NCI-H1436 treated with DMSO at 0.1 percent for 48 hours (cell line): ENCODE measurements around the gene SEPTIN10.

Experiments used
- DNase-seq: peaks from one replicate; lab custom pipeline; 2025; lab: John Stamatoyannopoulos, UW

SEPTIN10 gene

DNA sequence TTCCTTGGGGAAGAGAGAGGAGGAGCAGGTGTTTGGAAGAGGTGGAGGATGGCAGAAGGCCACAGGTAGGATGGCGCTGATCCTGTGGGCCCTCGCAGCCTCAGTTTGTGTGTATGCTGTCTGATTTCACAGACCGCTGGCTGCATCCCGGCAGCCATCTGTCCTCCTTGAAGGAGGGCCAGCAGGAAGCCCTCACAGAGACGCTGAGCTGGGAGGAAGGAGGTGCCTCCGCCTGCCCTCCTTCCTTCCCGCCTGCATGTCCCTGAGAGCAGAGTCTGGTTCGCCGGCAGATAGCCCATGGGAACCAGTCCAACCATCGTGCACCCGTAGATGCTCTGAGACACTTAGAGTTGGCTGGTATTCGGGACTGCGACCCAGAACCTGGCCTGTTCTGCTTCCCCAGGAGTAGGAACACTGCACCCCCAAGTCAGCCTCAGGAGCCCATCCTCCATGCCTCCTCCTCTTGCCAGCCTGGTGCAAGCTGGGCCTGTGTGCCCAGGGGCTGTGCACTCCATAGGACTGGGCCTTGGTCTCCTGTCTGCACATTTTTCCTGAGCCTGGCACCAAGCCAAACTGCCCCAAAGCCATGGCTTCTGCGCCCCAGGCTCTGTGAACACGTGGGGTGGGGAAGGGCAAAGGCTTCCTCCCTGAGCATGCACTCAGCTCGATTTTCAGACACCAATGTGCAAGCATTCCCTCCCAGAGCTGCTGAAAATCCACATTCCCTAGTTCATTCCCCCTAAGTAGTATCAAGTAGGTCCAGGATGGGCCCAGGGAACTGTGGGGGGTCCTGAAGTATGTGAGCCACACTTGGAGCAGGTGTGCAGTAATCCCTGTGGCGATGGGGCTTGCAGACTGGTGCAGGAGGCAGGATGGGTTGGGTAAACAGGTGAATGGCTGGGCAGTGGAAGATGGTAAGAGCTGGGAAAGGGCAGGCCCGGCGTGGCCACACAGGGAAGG, 115.6 kb downstream of the SEPTIN10 start:
- DNase-seq = no peak

DNA sequence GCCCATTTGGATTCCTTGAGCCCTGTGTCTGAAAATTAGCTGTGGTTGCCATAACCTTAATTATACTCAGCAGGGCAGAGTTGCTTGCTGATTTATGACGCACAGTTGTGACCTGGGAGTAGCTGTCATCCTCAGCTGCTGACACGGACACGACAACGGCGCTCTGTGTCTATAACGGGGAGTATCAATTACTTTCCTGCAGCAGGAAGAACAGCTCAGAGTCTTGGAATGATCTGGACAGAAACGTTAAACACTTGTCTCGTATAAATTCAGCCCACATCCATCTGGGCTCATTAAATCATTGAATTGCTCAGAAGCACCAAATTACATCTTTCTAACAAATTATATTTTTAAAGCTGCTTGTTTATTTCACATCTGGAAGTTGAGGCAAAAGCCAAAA, 116.3 kb downstream of the SEPTIN10 start:
- DNase-seq = no peak

DNA sequence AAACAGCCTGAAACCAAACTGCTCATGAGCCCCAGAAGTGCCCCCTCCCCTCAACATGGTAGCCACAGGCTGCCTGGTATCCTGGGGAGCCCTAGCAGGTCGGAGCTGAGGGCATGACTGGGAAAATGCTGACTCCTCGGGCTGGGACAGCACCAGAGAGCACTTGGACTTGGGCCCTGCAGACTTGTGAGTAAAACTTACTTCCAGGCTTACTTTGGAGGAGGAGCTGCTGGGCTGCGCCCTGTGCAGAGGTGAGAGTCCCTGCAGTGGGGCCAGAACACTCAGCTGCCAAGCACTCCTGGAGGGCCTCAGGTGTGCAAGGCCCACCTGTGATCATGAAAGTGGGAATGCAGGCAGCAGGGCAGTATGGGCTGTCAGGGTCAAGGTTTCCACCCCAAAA, 119.4 kb downstream of the SEPTIN10 start:
- DNase-seq = no peak

DNA sequence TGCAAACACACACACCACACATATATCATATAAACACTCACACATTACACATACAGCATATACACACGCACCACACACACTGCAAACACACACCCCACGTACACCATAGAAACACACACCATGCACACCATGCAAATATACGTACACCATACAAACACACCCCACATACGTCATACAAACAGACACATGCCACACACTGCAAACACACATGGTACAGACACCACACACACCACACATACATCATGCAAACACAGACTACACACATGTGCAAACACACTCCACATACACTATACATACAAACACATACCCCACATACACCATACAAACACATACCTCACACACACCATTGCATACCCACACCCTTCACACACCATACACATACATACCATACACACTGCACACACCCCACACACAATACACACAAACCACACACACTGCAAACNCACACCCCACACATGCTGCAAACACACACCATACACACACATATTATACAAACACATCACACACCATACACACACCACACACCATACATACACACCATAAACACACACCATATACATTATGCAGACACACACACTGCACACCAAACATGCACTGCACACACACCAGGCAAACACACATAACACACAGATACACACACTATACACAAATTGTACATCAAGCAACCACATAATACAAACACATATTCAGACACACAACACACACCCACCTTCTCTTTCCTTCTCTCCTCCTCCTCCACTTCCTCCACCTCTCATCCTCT, 120.4 kb downstream of the SEPTIN10 start:
- no peak for DNase-seq
